Heart left ventricle (tissue), 13 donors: ENCODE measurements around the gene PTCRA.

Experiments
- POLR2A ChIP-seq, 2 donors: fragments of 450-650 bp; IDR thresholded peaks; one replicate each; pipeline ENCODE4 v1.6.1; 2017; ENCODE audit warnings: antibody characterized with exemption in 2 of 2, mild to moderate bottlenecking in 2 of 2, moderate library complexity in 2 of 2
- TF ChIP-seq, protein P1 (sequence below), 12 donors: fragments of 200-600 bp; sonication (generic) in 4 of 12; IDR thresholded peaks; one replicate each; pipeline versions ENCODE4 v1.5.0 to v1.8.0; 2018 to 2022; ENCODE audit warnings: antibody characterized with exemption in 12 of 12, mild to moderate bottlenecking in 5 of 12
- donor health status: ischemic (EF 13 %, LVEDD 7.1; RV severe dilation, severe dysfunction).
- donor health status: DM: no; HTN: yes; CAD: no.
- donor health status: DM: no; HTN: no; CAD: no.
- donor health status: ischemic (EF 25% LVEDD 6.9; RV normal size, moderate dysfunction).
- donor health status: ischemic (EF 25% LVEDD 5.7; RV mildly dilated, moderate dysfunction).
- donor health status: ischemic (EF 35%, LVEDD 5.7; RV mildly dilated, moderate dysfunction).
- donor health status: nonischemic (EF 11% LVEDD 7.7; RV severe dilation, severe dysfunction).
- donor health status: DM: yes; HTN: yes; CAD: no.
- donor health status: PGD.
- donor health status: ischemic (EF 29% LVEDD 5.4; RV normal size, mild dysfunction).
- donor health status: nonischemic (EF 23%, LVEDD 6.1; RV moderate dilation, normal function).

DNA sequence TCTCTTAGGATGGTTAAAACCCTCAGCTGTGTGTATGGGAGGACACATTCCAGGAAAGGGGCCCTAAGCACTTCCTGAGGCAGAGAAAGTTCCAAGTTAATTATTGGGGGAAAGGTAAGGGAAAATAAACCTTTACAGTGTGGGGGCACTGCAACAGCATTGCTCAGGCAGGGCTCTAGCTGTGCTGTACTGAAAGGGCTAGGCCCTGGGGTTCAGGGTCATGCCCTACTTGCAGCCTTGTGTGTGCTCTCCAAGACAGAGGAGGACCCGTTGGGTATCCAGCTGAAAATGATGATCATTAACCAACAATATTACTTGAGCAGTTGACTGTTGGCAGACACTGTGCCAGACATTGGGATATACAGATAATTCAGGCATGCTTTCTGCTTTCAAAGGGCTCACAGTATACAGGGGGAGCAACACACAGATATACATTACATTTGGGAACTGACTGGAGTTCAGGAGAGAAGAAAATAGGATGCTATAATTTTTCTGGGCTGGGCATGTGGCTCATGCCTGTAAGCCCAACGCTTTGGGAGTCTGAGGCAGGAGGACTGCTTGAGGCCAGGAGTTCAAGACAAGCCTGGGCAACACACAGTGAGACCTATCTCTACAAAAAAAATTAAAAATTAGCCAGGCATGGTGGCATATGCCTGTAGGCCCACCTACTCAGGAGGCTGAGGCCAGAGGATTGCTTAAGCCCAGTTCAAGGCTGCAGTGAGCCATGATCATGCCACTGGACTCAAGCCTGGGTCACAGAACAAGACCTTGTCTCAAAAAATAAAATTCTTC, 45.5 kb upstream of the PTCRA start:
- TF ChIP-seq, protein P1, sequence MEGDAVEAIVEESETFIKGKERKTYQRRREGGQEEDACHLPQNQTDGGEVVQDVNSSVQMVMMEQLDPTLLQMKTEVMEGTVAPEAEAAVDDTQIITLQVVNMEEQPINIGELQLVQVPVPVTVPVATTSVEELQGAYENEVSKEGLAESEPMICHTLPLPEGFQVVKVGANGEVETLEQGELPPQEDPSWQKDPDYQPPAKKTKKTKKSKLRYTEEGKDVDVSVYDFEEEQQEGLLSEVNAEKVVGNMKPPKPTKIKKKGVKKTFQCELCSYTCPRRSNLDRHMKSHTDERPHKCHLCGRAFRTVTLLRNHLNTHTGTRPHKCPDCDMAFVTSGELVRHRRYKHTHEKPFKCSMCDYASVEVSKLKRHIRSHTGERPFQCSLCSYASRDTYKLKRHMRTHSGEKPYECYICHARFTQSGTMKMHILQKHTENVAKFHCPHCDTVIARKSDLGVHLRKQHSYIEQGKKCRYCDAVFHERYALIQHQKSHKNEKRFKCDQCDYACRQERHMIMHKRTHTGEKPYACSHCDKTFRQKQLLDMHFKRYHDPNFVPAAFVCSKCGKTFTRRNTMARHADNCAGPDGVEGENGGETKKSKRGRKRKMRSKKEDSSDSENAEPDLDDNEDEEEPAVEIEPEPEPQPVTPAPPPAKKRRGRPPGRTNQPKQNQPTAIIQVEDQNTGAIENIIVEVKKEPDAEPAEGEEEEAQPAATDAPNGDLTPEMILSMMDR (IDR thresholded peaks at IDR 0.05), result no peak
- TF ChIP-seq POLR2A (IDR thresholded peaks at IDR 0.05), result no peak
